ENCODE measurements around the gene OR8D1. TPM values are rescaled to one million over a fixed set of nuclear protein-coding genes. Genes with fewer than 3 reads are reported as not detected.

The OR8D1 gene
- total RNA-seq, 1 donor: not detected

DNA sequence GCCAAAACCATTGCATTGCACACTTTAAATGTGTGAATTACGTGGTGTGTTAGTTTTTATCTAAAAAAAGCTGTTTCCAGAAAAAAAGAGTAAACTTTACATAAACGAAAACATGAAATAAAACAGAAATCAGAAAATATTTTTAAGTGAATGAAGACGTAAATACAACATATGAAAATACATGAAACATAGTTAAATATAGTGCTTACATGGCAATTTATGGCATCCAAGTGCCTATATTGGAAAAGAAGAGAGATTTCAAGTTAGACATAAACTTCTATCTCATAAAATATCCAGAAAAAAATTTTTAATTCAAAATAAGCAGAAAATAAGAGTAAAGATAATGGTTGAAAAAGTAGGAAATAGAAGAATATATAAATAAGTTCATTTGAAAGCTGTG is 18.1 kb upstream of the OR8D1 start:
- H3K4me3 ChIP-seq (ENCODE audit: low read depth, low read length): no peak overlapping the region
- DNase-seq (ENCODE audit: low read depth): no peak
- TF ChIP-seq, protein P1, sequence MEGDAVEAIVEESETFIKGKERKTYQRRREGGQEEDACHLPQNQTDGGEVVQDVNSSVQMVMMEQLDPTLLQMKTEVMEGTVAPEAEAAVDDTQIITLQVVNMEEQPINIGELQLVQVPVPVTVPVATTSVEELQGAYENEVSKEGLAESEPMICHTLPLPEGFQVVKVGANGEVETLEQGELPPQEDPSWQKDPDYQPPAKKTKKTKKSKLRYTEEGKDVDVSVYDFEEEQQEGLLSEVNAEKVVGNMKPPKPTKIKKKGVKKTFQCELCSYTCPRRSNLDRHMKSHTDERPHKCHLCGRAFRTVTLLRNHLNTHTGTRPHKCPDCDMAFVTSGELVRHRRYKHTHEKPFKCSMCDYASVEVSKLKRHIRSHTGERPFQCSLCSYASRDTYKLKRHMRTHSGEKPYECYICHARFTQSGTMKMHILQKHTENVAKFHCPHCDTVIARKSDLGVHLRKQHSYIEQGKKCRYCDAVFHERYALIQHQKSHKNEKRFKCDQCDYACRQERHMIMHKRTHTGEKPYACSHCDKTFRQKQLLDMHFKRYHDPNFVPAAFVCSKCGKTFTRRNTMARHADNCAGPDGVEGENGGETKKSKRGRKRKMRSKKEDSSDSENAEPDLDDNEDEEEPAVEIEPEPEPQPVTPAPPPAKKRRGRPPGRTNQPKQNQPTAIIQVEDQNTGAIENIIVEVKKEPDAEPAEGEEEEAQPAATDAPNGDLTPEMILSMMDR (IDR thresholded peaks at IDR 0.05; ENCODE audit: insufficient read depth, low read length): no peak

DNA sequence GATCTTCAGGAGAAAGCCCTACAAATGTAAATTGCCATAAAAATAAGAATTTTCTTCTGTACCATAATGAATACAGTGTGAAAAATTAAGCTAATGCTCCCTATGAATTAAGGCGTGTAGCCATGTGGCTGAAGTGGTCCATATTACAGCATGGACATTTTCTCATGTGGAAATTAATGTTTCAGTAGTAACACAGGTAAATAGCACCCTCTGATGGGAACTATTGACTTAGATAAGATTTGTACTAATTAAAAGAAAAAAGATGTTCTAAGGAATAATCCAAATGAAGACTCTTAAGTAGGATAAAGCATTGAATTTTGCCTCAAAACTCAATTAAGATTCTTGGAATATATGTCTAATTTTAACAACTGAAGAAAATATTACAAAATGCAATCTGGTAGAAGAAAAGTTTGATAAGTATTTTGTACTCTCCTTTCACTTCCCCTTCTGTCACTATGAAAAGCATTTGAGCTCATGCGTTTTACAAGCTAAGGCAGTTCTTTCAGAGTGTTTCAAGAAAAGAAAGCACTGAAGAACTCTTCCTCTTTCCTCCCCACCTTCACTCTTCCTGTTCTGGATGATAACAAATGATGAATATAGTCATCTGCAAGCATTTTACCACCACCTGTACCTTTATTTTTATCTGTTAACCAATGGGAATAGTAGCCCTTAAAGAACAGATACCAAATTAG is 16.2 kb upstream of the OR8D1 start:
- DNase-seq (ENCODE audit: low read depth): peak; percentile 25
- TF ChIP-seq, protein P1 (IDR thresholded peaks at IDR 0.05; ENCODE audit: insufficient read depth, low read length): no peak
- H3K4me3 ChIP-seq (ENCODE audit: low read depth, low read length): no peak overlapping the region

DNA sequence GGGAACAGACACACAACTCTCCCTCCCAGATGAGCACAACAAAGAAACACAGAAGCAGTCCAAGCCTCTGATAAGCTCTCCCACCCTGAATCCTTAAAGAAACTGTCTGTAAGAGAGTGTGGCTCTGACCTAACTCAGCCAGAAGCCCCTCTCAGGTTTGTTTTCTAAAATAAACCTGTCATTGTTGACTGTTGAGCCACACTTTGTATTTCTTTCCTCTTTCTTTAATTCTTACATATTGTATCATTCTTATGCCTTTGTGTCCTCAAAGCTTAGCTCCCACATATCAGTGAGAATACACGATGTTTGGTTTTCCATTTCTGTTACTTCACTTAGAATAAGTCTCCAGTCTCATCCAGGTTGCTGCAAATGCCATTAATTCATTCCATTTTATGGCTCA is 14.0 kb upstream of the OR8D1 start:
- TF ChIP-seq, protein P1 (IDR thresholded peaks at IDR 0.05; ENCODE audit: insufficient read depth, low read length): no peak
- H3K4me3 ChIP-seq (ENCODE audit: low read depth, low read length): no peak overlapping the region
- no peak for DNase-seq (ENCODE audit: low read depth)

DNA sequence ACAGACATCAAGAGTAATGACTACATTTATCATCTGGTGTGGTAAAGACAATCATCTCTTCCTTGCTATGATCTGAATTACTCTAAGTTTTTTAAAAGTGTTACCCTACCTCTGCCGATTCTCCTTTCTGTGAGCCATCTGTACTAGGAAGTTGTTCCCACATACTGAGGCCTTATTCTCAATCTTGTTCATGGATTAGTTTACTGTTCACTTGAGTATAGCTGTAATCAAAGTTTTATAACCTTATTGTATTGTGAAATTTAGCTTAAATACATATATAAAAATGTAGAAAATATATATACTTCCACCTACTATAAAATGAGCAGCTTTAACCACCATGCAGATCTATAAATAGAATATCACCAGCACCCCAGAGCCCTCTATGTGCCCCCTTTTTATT is 8.6 kb upstream of the OR8D1 start:
- DNase-seq (ENCODE audit: low read depth): no peak

DNA sequence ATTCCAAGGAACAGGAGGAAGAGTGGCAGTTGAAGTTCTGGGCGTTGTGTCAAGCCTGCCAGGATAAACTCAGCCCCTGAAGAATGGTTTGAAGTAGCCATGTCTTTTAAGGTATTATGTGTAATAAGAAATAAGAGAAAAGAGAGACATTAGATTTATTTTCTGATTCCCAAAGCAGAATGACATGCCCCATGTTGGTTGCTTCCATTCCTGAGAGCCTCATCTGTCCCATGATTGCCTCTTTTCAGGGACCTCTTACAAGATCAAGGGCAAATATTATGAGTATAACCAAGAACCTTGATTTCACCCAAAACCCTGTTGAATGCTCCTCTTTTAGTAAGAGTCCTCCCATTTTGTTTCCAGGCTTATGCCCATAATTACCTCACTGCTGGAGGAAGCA is 6.3 kb upstream of the OR8D1 start, which contains the start of gene OR8D2:
Gene OR8D2 (minus strand): TSS at position 101 of the 400 bp plus-strand sequence. CDS start 0 bp downstream, at position 101.
- DNase-seq (ENCODE audit: low read depth): no peak
- H3K4me3 ChIP-seq (ENCODE audit: low read depth, low read length): no peak within 1 kb of the TSS
- TF ChIP-seq, protein P1 (IDR thresholded peaks at IDR 0.05; ENCODE audit: insufficient read depth, low read length): no peak

More for the DNA sequence above, 8.6 kb upstream of the OR8D1 start:
- TF ChIP-seq, protein P1 (IDR thresholded peaks at IDR 0.05; ENCODE audit: insufficient read depth, low read length): no peak
- H3K4me3 ChIP-seq (ENCODE audit: low read depth, low read length): no peak overlapping the region

DNA sequence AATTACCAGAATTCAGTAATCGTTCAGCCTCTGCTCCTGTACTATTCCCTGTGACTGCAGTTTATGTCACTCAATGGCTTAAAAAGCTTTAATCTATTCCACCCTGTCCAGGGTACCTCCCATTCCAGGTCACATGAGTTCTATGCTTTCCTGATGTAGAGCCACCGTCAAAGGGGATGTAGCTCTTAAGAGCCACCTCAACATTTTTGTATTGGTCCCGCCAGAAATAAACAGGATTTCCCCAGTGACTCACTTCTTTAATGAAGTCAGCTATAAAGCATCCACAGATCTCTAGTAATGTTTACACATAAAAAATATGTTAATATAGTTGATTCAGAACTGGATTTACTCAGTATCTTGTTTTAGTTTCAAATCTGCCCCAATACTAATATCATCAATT is 1.3 kb upstream of the OR8D1 start:
- H3K4me3 ChIP-seq (ENCODE audit: low read depth, low read length): no peak overlapping the region
- TF ChIP-seq, protein P1 (IDR thresholded peaks at IDR 0.05; ENCODE audit: insufficient read depth, low read length): no peak
- peak; percentile 8 for DNase-seq (ENCODE audit: low read depth)

DNA sequence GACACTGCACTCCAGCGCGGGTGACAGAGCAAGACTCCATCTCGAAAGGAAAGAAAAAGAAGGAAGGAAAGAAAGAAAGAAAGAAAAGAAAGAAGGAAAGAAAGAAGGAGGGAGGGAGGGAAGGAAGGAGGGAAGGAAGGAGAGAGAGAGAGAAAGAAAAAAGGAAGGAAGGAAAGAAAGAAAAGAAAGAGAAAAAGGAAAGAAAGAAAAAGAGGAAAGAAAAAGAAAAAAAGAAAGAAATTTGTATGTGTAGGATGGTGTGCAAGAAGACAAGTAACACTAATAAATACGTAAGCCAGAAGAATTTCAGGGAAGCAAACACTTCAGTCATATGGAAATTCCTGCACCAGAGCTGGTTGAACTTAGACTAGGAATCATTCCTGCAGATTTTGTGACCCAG is 618 bp downstream of the OR8D1 start:
- DNase-seq (ENCODE audit: low read depth): no peak
- TF ChIP-seq, protein P1 (IDR thresholded peaks at IDR 0.05; ENCODE audit: insufficient read depth, low read length): no peak
- H3K4me3 ChIP-seq (ENCODE audit: low read depth, low read length): no peak overlapping the region

All from fibroblast of the aortic adventitia (primary cell).